Measurements from ENCODE around the gene KRTAP4-4.

DNA sequence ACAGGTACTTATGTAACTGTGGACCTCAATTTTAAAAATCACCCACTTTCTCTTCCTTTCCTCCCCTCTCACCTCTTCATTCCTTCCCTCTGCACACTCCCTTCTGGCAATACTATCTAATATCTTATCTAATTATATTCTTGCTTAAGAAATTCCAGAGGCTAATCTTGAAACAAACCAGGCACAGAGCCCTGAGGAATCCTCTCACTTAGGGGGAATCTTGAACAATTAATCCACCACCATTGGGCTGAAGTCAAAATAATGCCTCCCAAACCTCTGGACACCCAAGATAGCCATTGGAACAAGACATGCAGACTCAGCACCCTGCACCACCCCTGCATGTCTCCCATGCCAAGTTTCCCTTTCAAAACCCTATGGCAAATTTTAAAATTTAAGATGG is 19.2 kb downstream of the KRTAP4-4 start:
- no peak for TF ChIP-seq POLR2AphosphoS5 (IDR thresholded peaks at IDR 0.05; ENCODE audit: low read length)
- no peak for TF ChIP-seq FOXK2 (IDR thresholded peaks at IDR 0.05)
- no peak for TF ChIP-seq FOXM1 (IDR thresholded peaks at IDR 0.05; ENCODE audit: low read depth, low read length)
